ENCODE measurements around the gene PRSS33. TPM values are rescaled to one million over a fixed set of nuclear protein-coding genes. Genes with fewer than 3 reads are reported as not detected.
A peak's percentile ranks its signal among the peaks of the same experiment; 100 is the strongest.

The PRSS33 gene
- total and polyA plus RNA-seq, 9 of the 15 experiments (the other 6 are each of a cell fraction or from before 2014, with no cell fraction given), result not detected

- Histone ChIP-seq H3K36me3 (ENCODE audit: control insufficient read depth, insufficient read depth, low read length) (no peaks in the 10 kb centered on the region), H3K4me3 (no peak overlapping the region), H3K9me1 (ENCODE audit: control insufficient read depth, insufficient read depth, low read length) (no peaks in the 10 kb centered on the region), H3K4me2 (ENCODE audit: insufficient read depth, low read length) (no peak overlapping the region), H3K27me3 (ENCODE audit: control insufficient read depth in 2 of 2, insufficient read depth in 2 of 2, low read length in 2 of 2) (peaks cover 2 to 37% of the 10 kb centered on the region in 2 experiments; a peak in 4 of 5 replicates), H2AFZ (ENCODE audit: low read depth, low read length) (no peak overlapping the region), H4K20me1 (replicated peaks; ENCODE audit: control insufficient read depth, insufficient read depth, low read length) (no peaks in the 10 kb centered on the region), H3K9me3 (replicated peaks; ENCODE audit: control insufficient read depth, insufficient read depth, low read depth, low read length) (peaks cover 4% of the 10 kb centered on the region; the same call in 1 of the 2 replicates), H3K9ac (ENCODE audit: insufficient read depth in 1 of 2, low read depth in 2 of 2, low read length in 2 of 2) (no peak overlapping the region), H3K4me1 (replicated peaks in 1 of 2; ENCODE audit: control insufficient read depth in 2 of 2, insufficient read depth in 2 of 2, low read length in 2 of 2) (peaks cover 0 to 5% of the 10 kb centered on the region in 2 experiments; a peak in 2 of 5 replicates), H3K79me2 (ENCODE audit: control insufficient read depth, insufficient read depth, low read length) (no peaks in the 10 kb centered on the region), H3K27ac (ENCODE audit: extremely low read depth, low read depth, low read length) (no peak overlapping the region)
- 5% methylated on average over 3 of the region's 3 CpGs for WGBS (ENCODE audit: insufficient coverage, low coverage, missing lambda C conversion rate)
- intact Hi-C loops (cut with micrococcal nuclease), result no loop called here
- POLR2A ChIA-PET, result interaction anchor here (0.6 to 0.7 kb wide), 2 partner anchors 20 to 123 kb away, joined by 3 read pairs; no protein-coding TSS in a partner anchor
- TF ChIP-seq NCOA6 (IDR thresholded peaks at IDR 0.05) (no peak), CBX3 (IDR thresholded peaks at IDR 0.05; ENCODE audit: borderline replicate concordance in 1 of 2, low read length in 2 of 2) (peak in 1 of 2 experiments; percentile 69; a peak in 1 of 3 replicates), TRIM28 (IDR thresholded peaks at IDR 0.05) (peak; percentile 43; the same call in 1 of the 2 replicates)
- no peak for ATAC-seq
- BruUV-seq (replicated peaks), result no TSS peak
- in situ Hi-C loops (cut with MboI), result no loop called here
- CTCF ChIA-PET (ENCODE audit: low intra/inter-chr PET ratio), result no interaction called here
- DNase-seq (ENCODE audit: extremely low read depth in 1 of 4, low spot score in 3 of 4), result no peak
- FAIRE-seq, result no peak
Measured at GRCh38 chr16:2803545-2804195, 16.3 kb upstream of the PRSS33 start.

- intact Hi-C loops (cut with micrococcal nuclease) (no loop called here), in situ Hi-C loops (cut with MboI) (no loop called here)
- H3K27me3 ChIP-seq (ENCODE audit: control insufficient read depth in 2 of 2, insufficient read depth in 2 of 2, low read length in 2 of 2), result peaks cover 2 to 10% of the 10 kb centered on the region in 2 experiments; a peak in 4 of 5 replicates
- no peak overlapping the region for H3K4me2 ChIP-seq (ENCODE audit: insufficient read depth, low read length)
- no peak overlapping the region for H2AFZ ChIP-seq (ENCODE audit: low read depth, low read length)
- no TSS peak for BruUV-seq (replicated peaks)
- FAIRE-seq, result no peak
- no peak overlapping the region for H3K4me3 ChIP-seq
- no peak for DNase-seq (ENCODE audit: extremely low read depth in 1 of 4, low spot score in 3 of 4)
- ATAC-seq, result no peak; the same call in 2 of the 3 replicates
- H3K4me1 ChIP-seq (replicated peaks in 1 of 2; ENCODE audit: control insufficient read depth in 2 of 2, insufficient read depth in 2 of 2, low read length in 2 of 2), result peaks cover 13 to 14% of the 10 kb centered on the region in 2 experiments
- no peaks in the 10 kb centered on the region for H3K79me2 ChIP-seq (ENCODE audit: control insufficient read depth, insufficient read depth, low read length)
- WGBS (ENCODE audit: insufficient coverage, low coverage, missing lambda C conversion rate), result 7% methylated on average over 1 of the region's 1 CpG
- H3K9me1 ChIP-seq (ENCODE audit: control insufficient read depth, insufficient read depth, low read length), result no peaks in the 10 kb centered on the region
- H4K20me1 ChIP-seq (replicated peaks; ENCODE audit: control insufficient read depth, insufficient read depth, low read length), result no peaks in the 10 kb centered on the region
- H3K36me3 ChIP-seq (ENCODE audit: control insufficient read depth, insufficient read depth, low read length), result no peaks in the 10 kb centered on the region
- no peak overlapping the region for H3K27ac ChIP-seq (ENCODE audit: extremely low read depth, low read depth, low read length)
- peak overlapping the region in 1 of 2 experiments; percentile 23; a peak in 1 of 4 replicates for H3K9ac ChIP-seq (ENCODE audit: insufficient read depth in 1 of 2, low read depth in 2 of 2, low read length in 2 of 2)
- peaks cover 4% of the 10 kb centered on the region; the same call in 1 of the 2 replicates for H3K9me3 ChIP-seq (replicated peaks; ENCODE audit: control insufficient read depth, insufficient read depth, low read depth, low read length)
- POLR2A ChIA-PET, result interaction anchor here (0.5 kb wide), 1 partner anchor 41 kb away, joined by 3 read pairs; no protein-coding TSS in a partner anchor
- CTCF ChIA-PET (ENCODE audit: low intra/inter-chr PET ratio), result no interaction called here
- TF ChIP-seq ATF3 (IDR thresholded peaks at IDR 0.05) (peak; percentile 28; the same call in 1 of the 2 replicates), ATF3 (CRISPR knock-in tag; conservative IDR thresholded peaks at IDR 0.05) (no peak), ZEB2 (IDR thresholded peaks at IDR 0.05) (no peak), ZKSCAN3 (CRISPR knock-in tag; IDR thresholded peaks at IDR 0.05) (peak; percentile 67; the same call in 1 of the 2 replicates), ELF1 (tag; IDR thresholded peaks at IDR 0.05) (no peak), POLR2A (conservative IDR thresholded peaks at IDR 0.05) (no peak), RBM14 (IDR thresholded peaks at IDR 0.05; ENCODE audit: borderline replicate concordance, insufficient read depth, low read depth, low read length) (no peak), EHMT2 (IDR thresholded peaks at IDR 0.05) (no peak), CEBPB (tag; IDR thresholded peaks at IDR 0.05) (0 out of 2 replicates have a peak, but pooled peaks have one; percentile 24), BACH1 (tag; IDR thresholded peaks at IDR 0.05) (no peak), STAG1 (CRISPR knock-in tag; IDR thresholded peaks at IDR 0.05; ENCODE audit: borderline replicate concordance) (no peak), HNRNPH1 (optimal IDR thresholded peaks at IDR 0.05; ENCODE audit: low read depth, low read length) (no peak)
- TF ChIP-seq, protein P1, sequence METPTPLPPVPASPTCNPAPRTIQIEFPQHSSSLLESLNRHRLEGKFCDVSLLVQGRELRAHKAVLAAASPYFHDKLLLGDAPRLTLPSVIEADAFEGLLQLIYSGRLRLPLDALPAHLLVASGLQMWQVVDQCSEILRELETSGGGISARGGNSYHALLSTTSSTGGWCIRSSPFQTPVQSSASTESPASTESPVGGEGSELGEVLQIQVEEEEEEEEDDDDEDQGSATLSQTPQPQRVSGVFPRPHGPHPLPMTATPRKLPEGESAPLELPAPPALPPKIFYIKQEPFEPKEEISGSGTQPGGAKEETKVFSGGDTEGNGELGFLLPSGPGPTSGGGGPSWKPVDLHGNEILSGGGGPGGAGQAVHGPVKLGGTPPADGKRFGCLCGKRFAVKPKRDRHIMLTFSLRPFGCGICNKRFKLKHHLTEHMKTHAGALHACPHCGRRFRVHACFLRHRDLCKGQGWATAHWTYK (CRISPR knock-in tag; IDR thresholded peaks at IDR 0.05), result no peak
Measured at GRCh38 chr16:2799859-2800226, 12.5 kb upstream of the PRSS33 start.

Data from K562 (cell line).